SIG-M5 treated with dmso at 0.1 percent for 504 hours (cell line): ENCODE results near the gene NDUFB8.

Experiments
- DNase-seq: peaks from one replicate; lab custom pipeline; 2025; ENCODE audit not compliant: unreplicated experiment; lab: John Stamatoyannopoulos, UW

The NDUFB8 gene

GRCh38 chr10:100508691-100509150 lies 20.9 kb downstream of the NDUFB8 start:
- peak; percentile 44 for DNase-seq

- DNase-seq: no peak
Measured at GRCh38 chr10:100508266-100508665, 21.4 kb downstream of the NDUFB8 start.

GRCh38 chr10:100507357-100507732 lies 22.3 kb downstream of the NDUFB8 start:
- no peak for DNase-seq

- DNase-seq: no peak
Measured at GRCh38 chr10:100506596-100507356, 22.9 kb downstream of the NDUFB8 start.

- no peak for DNase-seq
Measured at GRCh38 chr10:100505164-100505563, 24.5 kb downstream of the NDUFB8 start.

- no peak for DNase-seq
Measured at GRCh38 chr10:100504096-100504495, 25.6 kb downstream of the NDUFB8 start.

- DNase-seq: no peak
Measured at GRCh38 chr10:100502926-100503494, 26.7 kb downstream of the NDUFB8 start.

GRCh38 chr10:100501423-100501822 lies 28.2 kb downstream of the NDUFB8 start:
- DNase-seq: no peak

GRCh38 chr10:100498059-100498458 lies 31.6 kb downstream of the NDUFB8 start:
- no peak for DNase-seq

GRCh38 chr10:100496567-100496966 lies 33.1 kb downstream of the NDUFB8 start:
- DNase-seq: no peak

GRCh38 chr10:100490531-100490930 lies 39.1 kb downstream of the NDUFB8 start:
- DNase-seq: no peak

GRCh38 chr10:100489396-100489795 lies 40.3 kb downstream of the NDUFB8 start:
- DNase-seq: no peak

GRCh38 chr10:100487529-100487928 lies 42.1 kb downstream of the NDUFB8 start:
- DNase-seq: no peak

- DNase-seq: no peak
Measured at GRCh38 chr10:100485801-100486495, 43.7 kb downstream of the NDUFB8 start.

GRCh38 chr10:100485366-100485765 lies 44.3 kb downstream of the NDUFB8 start:
- no peak for DNase-seq

- no peak for DNase-seq
Measured at GRCh38 chr10:100483876-100484666, 45.6 kb downstream of the NDUFB8 start.

GRCh38 chr10:100482834-100483185 lies 46.9 kb downstream of the NDUFB8 start:
- DNase-seq: no peak

- peak; percentile 58 for DNase-seq
Measured at GRCh38 chr10:100482181-100482833, 47.4 kb downstream of the NDUFB8 start.

GRCh38 chr10:100481462-100482081 lies 48.1 kb downstream of the NDUFB8 start:
- peak; percentile 86 for DNase-seq

- no peak for DNase-seq
Measured at GRCh38 chr10:100480002-100480401, 49.7 kb downstream of the NDUFB8 start.
